Esophagus muscularis mucosa (tissue), 4 donors: Measurements from ENCODE around the gene SMIM13. TPM values are rescaled to one million over a fixed set of nuclear protein-coding genes. Genes with fewer than 3 reads are reported as not detected.

Experiments used
- DNase-seq: peaks from one replicate; pipeline ENCODE4 v3.0.0-alpha.2; 2017; ENCODE audit errors: extremely low spot score
- H3K27ac ChIP-seq, 4 donors: fragments of 200-600 bp; sonication (generic); replicated peaks in 1 of 4; 1 replicate in 3 of 4; 2 replicates in 1 of 4; pipeline ENCODE4 v1.5.1; 2016 to 2019; ENCODE audit warnings: mild to moderate bottlenecking in 1 of 4
- H3K27me3 ChIP-seq, 4 donors: fragments of 200-600 bp; sonication (generic); one replicate each; pipeline versions ENCODE4 v1.5.1 to v1.6.0; 2016 to 2019
- H3K36me3 ChIP-seq, 4 donors: fragments of 200-600 bp; sonication (generic); one replicate each; pipeline ENCODE4 v1.5.1; 2016 to 2019
- H3K4me1 ChIP-seq, 4 donors: fragments of 200-600 bp; sonication (generic); one replicate each; pipeline ENCODE4 v1.5.1; 2016 to 2019
- H3K4me3 ChIP-seq, 4 donors: fragments of 200-600 bp; sonication (generic); 1 replicate in 2 of 4; 2 replicates in 2 of 4; pipeline ENCODE4 v1.5.1; 2016 to 2019; ENCODE audit warnings: mild to moderate bottlenecking in 4 of 4, moderate library complexity in 1 of 4
- H3K9me3 ChIP-seq, 4 donors: fragments of 200-600 bp; sonication (generic); 1 replicate in 3 of 4; 2 replicates in 1 of 4; pipeline ENCODE4 v1.5.1; 2016 to 2019
- CTCF ChIP-seq, 3 experiments: fragments of 200-600 bp in 2 of 3; fragments of 450-650 bp in 1 of 3; sonication (generic) in 2 of 3; IDR thresholded peaks; one replicate each; pipeline ENCODE4 v1.5.1; 2017 to 2019; ENCODE audit warnings: antibody characterized with exemption in 3 of 3, mild to moderate bottlenecking in 2 of 3, moderate library complexity in 1 of 3
- EP300 ChIP-seq: sonication (generic); formaldehyde crosslinking; IDR thresholded peaks from one replicate; pipeline ENCODE4 v1.6.1; 2017; ENCODE audit warnings: antibody characterized with exemption
- POLR2A ChIP-seq: fragments of 450-650 bp; IDR thresholded peaks from one replicate; pipeline ENCODE4 v1.6.1; 2017; ENCODE audit warnings: antibody characterized with exemption, moderate library complexity, mild to moderate bottlenecking, low read depth
- POLR2AphosphoS5 ChIP-seq, 2 donors: sonication (generic); formaldehyde crosslinking; IDR thresholded peaks; one replicate each; pipeline ENCODE4 v1.6.1; 2017; ENCODE audit warnings: antibody characterized with exemption in 2 of 2
- WGBS: methylation state at CpG from one replicate; pipeline ENCODE4 v1.1.5; 2018; 5-methylcytosine and 5-hydroxymethylcytosine counted together
- intact Hi-C: fragments of 100-400 bp; cut with DNase I; formaldehyde crosslinking; loops from one replicate; pipeline ENCODE4 v1.15.1; 2023
- total RNA-seq, 4 donors: library from RNA; depleted of rRNA; stranded (reverse); fragments of >200 nt; gene quantifications; one replicate each; pipeline versions ENCODE4 v1.1.0 to v1.2.1, GENCODE V29; 2016

The SMIM13 gene
- total RNA-seq, 4 donors from 2014 or later, result 9.3 to 15.2 (median 12.0) TPM

DNA sequence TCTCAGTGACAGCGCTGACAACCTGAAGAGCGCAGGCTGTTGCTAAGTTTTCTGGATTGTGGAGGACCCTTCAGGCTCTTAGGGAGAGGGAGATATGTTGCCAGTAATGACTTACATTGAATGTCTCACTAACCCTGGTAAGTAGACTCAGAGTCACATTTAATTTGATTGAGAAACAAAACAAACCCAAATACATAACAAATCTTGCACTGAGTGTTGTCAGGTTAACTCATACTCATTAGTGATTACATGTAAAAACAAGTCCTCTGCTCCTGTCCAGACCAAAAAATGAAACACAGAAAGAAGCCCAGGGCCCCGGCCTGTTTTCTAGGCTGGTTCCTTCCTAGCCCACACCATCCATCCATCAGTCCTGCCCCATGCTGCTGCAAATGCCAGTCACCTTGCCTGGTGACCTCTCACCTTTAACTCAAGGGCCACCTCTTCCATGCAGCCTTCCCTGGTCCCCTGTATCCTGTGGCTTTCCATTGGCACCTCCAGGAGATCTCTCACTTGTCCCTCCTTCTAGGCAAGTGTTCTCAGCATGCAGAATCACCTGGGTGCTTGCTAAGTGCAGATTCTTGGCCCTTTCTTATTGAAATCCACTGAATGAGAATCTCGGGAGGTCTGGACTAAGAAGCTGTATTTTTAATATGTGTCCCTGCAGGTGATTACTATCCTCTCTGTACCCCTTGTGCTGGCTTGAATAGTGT lies 52.6 kb downstream of the SMIM13 start:
- intact Hi-C loops, result loop anchor here (2.0 kb wide), 1 partner anchor 429 kb away; no protein-coding TSS in a partner anchor
- Histone ChIP-seq H3K4me1 (peaks cover 0 to 5% (median 4%) of the 10 kb centered on the region in 4 donors), H3K4me3 (no peak overlapping the region), H3K27me3 (no peaks in the 10 kb centered on the region), H3K27ac (no peak overlapping the region), H3K36me3 (no peaks in the 10 kb centered on the region), H3K9me3 (no peaks in the 10 kb centered on the region)
- no peak for DNase-seq
- TF ChIP-seq CTCF (IDR thresholded peaks at IDR 0.05) (no peak), POLR2A (no peak), POLR2AphosphoS5 (IDR thresholded peaks at IDR 0.05) (no peak), EP300 (no peak)
- WGBS, result 99% methylated on average over 4 of the region's 4 CpGs

GRCh38 chr6:11149551-11149950 lies 55.9 kb downstream of the SMIM13 start:
- intact Hi-C loops, result no loop called here
- WGBS, result 89% methylated on average over 3 of the region's 3 CpGs
- H3K27me3 ChIP-seq, result no peaks in the 10 kb centered on the region

GRCh38 chr6:11151488-11151887 lies 57.9 kb downstream of the SMIM13 start:
- Histone ChIP-seq H3K4me3 (no peak overlapping the region), H3K9me3 (no peaks in the 10 kb centered on the region), H3K36me3 (no peaks in the 10 kb centered on the region), H3K27me3 (no peaks in the 10 kb centered on the region), H3K27ac (no peak overlapping the region), H3K4me1 (no peaks in the 10 kb centered on the region)
- intact Hi-C loops, result no loop called here
- no peak for DNase-seq
- TF ChIP-seq POLR2AphosphoS5 (IDR thresholded peaks at IDR 0.05) (no peak), POLR2A (no peak)
- 93% methylated on average over 1 of the region's 1 CpG for WGBS

More at GRCh38 chr6:11149551-11149950, 55.9 kb downstream of the SMIM13 start:
- Histone ChIP-seq H3K4me1 (peaks cover 0 to 3% (median 2%) of the 10 kb centered on the region in 4 donors), H3K9me3 (no peaks in the 10 kb centered on the region), H3K27ac (no peak overlapping the region), H3K4me3 (no peak overlapping the region), H3K36me3 (no peaks in the 10 kb centered on the region)
- TF ChIP-seq EP300 (no peak), POLR2AphosphoS5 (IDR thresholded peaks at IDR 0.05) (no peak), POLR2A (no peak), CTCF (IDR thresholded peaks at IDR 0.05) (no peak)
- no peak for DNase-seq

DNA sequence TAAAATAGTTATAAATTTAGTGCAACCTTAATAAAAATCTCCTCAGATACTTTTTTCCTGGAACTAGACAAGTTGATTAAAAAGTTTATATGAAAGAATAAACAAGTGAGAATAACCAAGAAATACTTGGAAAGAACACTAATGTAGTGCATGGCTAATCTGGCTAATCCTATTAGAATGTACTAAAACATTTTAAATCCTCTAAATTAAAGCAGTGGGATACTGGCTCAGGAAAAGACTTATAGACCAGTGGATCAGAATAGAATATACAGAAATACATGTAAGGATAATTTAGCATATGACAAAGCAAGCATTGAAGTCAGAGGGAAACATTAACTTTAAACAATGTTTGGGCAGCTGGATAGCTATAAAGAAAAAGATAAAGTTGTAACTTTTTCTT lies 58.9 kb downstream of the SMIM13 start:
- Histone ChIP-seq H3K27ac (no peak overlapping the region), H3K4me3 (no peak overlapping the region), H3K27me3 (no peaks in the 10 kb centered on the region), H3K9me3 (no peaks in the 10 kb centered on the region), H3K4me1 (no peaks in the 10 kb centered on the region), H3K36me3 (no peaks in the 10 kb centered on the region)
- TF ChIP-seq EP300, result no peak
- TF ChIP-seq POLR2AphosphoS5 (IDR thresholded peaks at IDR 0.05), result no peak
- TF ChIP-seq CTCF (IDR thresholded peaks at IDR 0.05), result no peak
- no peak for TF ChIP-seq POLR2A
- intact Hi-C loops, result no loop called here
- no peak for DNase-seq

- Histone ChIP-seq H3K4me3 (no peak overlapping the region), H3K36me3 (no peaks in the 10 kb centered on the region), H3K9me3 (no peaks in the 10 kb centered on the region), H3K27me3 (no peaks in the 10 kb centered on the region), H3K4me1 (no peaks in the 10 kb centered on the region), H3K27ac (no peak overlapping the region)
- no peak for TF ChIP-seq EP300
- TF ChIP-seq CTCF (IDR thresholded peaks at IDR 0.05), result no peak
- TF ChIP-seq POLR2AphosphoS5 (IDR thresholded peaks at IDR 0.05), result no peak
- TF ChIP-seq POLR2A, result no peak
- 97% methylated on average over 6 of the region's 6 CpGs for WGBS
- no peak for DNase-seq
- intact Hi-C loops, result no loop called here
Observed at GRCh38 chr6:11153447-11153846, 59.8 kb downstream of the SMIM13 start.
